RWPE1 (cell line): Measurements from ENCODE around the gene CDKN1A.

ENCODE experiments used
- CTCF ChIA-PET: fragments of 350-600 bp; sonication (Branson Sonifier 250); formaldehyde crosslinking; extraction: SDS; loops from one replicate; lab custom pipeline; 2021; lab: Yijun Ruan, JAX
- POLR2A ChIA-PET: fragments of 400-600 bp; formaldehyde crosslinking; extraction: SDS; loops from one replicate; lab custom pipeline; 2020; ENCODE audit warnings: antibody characterized with exemption; ENCODE audit not compliant: low non-redundant PET; lab: Yijun Ruan, JAX
- DNase-seq: peaks from one replicate; pipeline ENCODE4 v3.0.0; 2012; ENCODE audit warnings: low spot score
- H3K27ac ChIP-seq: fragments of 450-650 bp; 2 replicates; pipeline ENCODE4 v1.5.1; 2017
- CTCF ChIP-seq: fragments of 450-650 bp; conservative IDR thresholded peaks from 2 replicates; pipeline ENCODE4 v1.5.1; 2017; ENCODE audit warnings: low read depth, mild to moderate bottlenecking

Gene CDKN1A

DNA sequence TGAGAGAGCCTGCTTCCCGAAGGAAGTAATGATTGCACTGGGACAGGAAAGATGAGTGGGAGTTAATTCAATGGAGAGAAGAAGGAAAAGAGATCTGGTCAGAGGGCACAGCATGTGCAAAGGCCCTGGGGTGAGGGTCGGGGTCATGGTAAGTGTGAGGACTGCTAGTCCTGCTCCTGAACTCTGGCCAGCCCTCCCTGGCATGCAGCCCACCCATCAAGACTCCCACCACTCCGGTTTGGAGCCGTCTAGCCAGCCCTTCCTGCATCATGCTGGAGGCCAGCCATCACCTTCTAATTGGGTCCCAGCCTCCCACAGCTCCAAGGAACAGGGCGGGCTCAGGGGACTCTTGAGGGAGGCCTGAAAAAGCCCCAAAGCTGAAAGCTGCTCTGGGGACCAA is 42.2 kb upstream of the CDKN1A start:
- no peak for DNase-seq
- ChIA-PET POLR2A (no interaction called here), CTCF (no interaction called here)
- H3K27ac ChIP-seq, result no peak overlapping the region
- no peak for TF ChIP-seq CTCF

DNA sequence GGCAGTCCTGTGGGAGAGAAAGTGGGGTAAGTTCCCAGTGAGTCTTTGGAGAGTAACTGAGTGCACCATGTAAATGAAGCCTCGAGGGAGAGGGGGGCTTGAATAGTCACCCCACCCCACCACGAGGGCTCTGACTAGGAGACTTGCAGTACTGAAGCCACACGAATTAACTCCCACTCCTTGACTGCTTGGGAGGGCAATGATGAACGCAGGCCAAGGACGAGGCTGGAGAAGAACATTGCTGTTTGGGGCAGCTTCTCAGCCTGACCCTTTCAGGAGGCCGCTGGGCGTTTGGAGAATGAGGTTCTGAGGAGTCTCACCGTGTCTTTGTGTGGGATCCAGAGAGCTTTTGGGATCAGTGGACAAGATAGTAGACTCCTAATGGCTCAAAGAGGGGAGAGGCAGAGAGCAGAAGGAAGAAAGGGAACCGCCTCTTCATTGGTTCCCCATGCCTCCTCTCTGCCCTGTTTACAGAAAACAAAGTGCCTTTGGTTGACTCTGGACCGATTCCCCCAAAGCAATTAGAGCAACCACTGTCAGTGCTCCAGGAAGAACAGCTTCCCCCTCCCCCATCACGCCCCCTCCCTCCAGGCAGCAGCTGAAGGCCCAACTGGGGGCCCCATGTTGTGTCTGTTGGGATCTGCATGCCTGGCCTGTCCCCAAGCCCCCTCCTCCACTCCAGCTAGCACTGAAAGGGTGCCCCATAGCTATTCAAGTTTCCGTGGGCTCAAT is 41.7 kb upstream of the CDKN1A start:
- POLR2A ChIA-PET, result no interaction called here
- CTCF ChIA-PET, result no interaction called here
- no peak overlapping the region for H3K27ac ChIP-seq
- no peak for DNase-seq
- TF ChIP-seq CTCF, result no peak

GRCh38 chr6:36638579-36638978 is 39.9 kb upstream of the CDKN1A start:
- POLR2A ChIA-PET, result interaction anchor here (0.8 kb wide), 1 partner anchor 106 kb away, joined by 3 read pairs; no protein-coding TSS in a partner anchor
- no peak overlapping the region for H3K27ac ChIP-seq
- no peak for DNase-seq
- no peak for TF ChIP-seq CTCF
- CTCF ChIA-PET, result no interaction called here

GRCh38 chr6:36639171-36639808 is 39.2 kb upstream of the CDKN1A start:
- no peak overlapping the region for H3K27ac ChIP-seq
- POLR2A ChIA-PET, result interaction anchor here (0.8 kb wide), 1 partner anchor 105 kb away, joined by 3 read pairs; no protein-coding TSS in a partner anchor
- no peak for DNase-seq
- CTCF ChIA-PET, result no interaction called here
- no peak for TF ChIP-seq CTCF

GRCh38 chr6:36641543-36641942 is 37.0 kb upstream of the CDKN1A start:
- DNase-seq, result no peak
- ChIA-PET CTCF (no interaction called here), POLR2A (no interaction called here)
- H3K27ac ChIP-seq, result no peak overlapping the region
- no peak for TF ChIP-seq CTCF

DNA sequence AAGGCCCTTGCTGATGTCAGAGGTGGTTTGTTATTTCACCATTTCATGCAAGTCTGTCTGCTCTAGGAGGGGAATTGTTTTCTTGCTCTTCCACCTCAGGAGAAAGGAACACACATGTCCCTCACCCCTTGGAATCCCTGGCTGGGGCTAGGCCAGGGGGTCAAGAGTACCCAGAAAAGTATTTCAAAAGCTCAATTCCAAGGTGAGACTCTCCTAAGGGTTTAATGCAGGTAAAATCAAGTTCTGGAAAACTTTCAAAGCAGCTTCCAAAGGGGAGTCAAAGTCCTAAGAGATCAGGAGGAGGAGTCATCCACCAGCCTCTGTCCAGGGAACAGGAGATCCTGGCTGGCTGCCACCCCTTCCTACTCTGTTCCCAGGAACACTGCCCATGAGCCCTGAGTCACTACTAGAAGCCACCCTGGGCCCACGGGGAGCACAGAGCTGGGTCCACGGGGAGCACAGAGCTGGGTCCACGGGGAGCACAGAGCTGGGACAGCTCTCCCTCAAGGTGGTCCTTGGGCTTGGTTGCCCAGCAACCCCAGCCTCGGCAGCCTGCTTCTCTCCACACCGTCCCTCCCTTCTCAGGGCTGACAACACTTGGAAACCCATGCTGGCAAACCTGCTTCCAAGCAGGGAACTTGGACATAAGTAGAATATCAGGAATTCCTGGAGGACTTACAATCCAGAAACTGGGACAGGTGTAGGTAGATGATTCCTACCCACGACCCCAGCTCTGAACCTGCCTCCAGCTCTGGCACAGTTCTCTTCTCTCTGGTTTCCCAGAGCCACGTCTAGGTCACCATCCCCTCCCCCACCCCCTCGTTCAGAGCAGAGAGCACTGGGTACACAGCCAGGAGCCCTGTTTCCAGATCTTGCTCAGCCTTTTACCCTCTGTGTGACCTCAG is 35.3 kb upstream of the CDKN1A start:
- peak; percentile 78 for DNase-seq
- POLR2A ChIA-PET, result no interaction called here
- no peak for TF ChIP-seq CTCF
- CTCF ChIA-PET, result interaction anchor here (0.7 kb wide), 1 partner anchor 56 kb away, joined by 3 read pairs; no protein-coding TSS in a partner anchor
- peak overlapping the region; percentile 76 for H3K27ac ChIP-seq
